Activated CD4-positive, alpha-beta T cell treated with anti-CD3 and anti-CD28 coated beads for 36 hours (primary cell): ENCODE results near the gene CIROP. TPM values are rescaled to one million over a fixed set of nuclear protein-coding genes. Genes with fewer than 3 reads are reported as not detected.
A peak's percentile ranks its signal among the peaks of the same experiment; 100 is the strongest.

ENCODE experiments used
- ATAC-seq: fragments of 200-7000 bp; cut with Tn5 transposase; one replicate; pipeline ENCODE4 v1.10.0; 2021; ENCODE audit warnings: mild to moderate bottlenecking, moderate library complexity
- CTCF ChIA-PET: fragments of 350-600 bp; sonication (Branson Sonifier 250); formaldehyde crosslinking; loops from one replicate; lab custom pipeline; 2021; ENCODE audit warnings: antibody characterized with exemption; lab: Charles Lee
- POLR2A ChIA-PET: fragments of 350-600 bp; sonication (Branson Sonifier 250); formaldehyde crosslinking; loops from one replicate; lab custom pipeline; 2021; ENCODE audit warnings: antibody characterized with exemption, inconsistent platforms; lab: Charles Lee
- DNase-seq: peaks from one replicate; pipeline ENCODE4 v3.0.0-alpha.2; 2020
- H3K27ac Mint-ChIP-seq: one replicate; pipeline ENCODE4 v1.8.0; 2021; ENCODE audit warnings: mixed read lengths
- H3K27me3 Mint-ChIP-seq: one replicate; pipeline ENCODE4 v1.8.0; 2021; ENCODE audit warnings: mixed read lengths
- H3K36me3 Mint-ChIP-seq: one replicate; pipeline ENCODE4 v1.8.0; 2021; ENCODE audit warnings: low read depth, mixed read lengths
- H3K4me1 Mint-ChIP-seq: one replicate; pipeline ENCODE4 v1.8.0; 2021; ENCODE audit warnings: mixed read lengths
- H3K4me3 Mint-ChIP-seq: one replicate; pipeline ENCODE4 v1.8.0; 2021; ENCODE audit warnings: mild to moderate bottlenecking, moderate library complexity, mixed read lengths
- H3K9me3 Mint-ChIP-seq: one replicate; pipeline ENCODE4 v1.8.0; 2021; ENCODE audit warnings: low read depth, mixed read lengths
- intact Hi-C, 2 experiments: fragments of 100-400 bp; cut with DNase I in 1 of 2; cut with micrococcal nuclease in 1 of 2; formaldehyde crosslinking; loops; one replicate each; pipeline versions ENCODE4 v1.14.2 to v1.15.1; 2022 to 2024; cut with DNase I, micrococcal nuclease
- total RNA-seq, 2 experiments: library from RNA; stranded (reverse); gene quantifications; one replicate each; pipeline ENCODE4 v1.2.3, GENCODE V29; 2021

The CIROP gene, protein sequence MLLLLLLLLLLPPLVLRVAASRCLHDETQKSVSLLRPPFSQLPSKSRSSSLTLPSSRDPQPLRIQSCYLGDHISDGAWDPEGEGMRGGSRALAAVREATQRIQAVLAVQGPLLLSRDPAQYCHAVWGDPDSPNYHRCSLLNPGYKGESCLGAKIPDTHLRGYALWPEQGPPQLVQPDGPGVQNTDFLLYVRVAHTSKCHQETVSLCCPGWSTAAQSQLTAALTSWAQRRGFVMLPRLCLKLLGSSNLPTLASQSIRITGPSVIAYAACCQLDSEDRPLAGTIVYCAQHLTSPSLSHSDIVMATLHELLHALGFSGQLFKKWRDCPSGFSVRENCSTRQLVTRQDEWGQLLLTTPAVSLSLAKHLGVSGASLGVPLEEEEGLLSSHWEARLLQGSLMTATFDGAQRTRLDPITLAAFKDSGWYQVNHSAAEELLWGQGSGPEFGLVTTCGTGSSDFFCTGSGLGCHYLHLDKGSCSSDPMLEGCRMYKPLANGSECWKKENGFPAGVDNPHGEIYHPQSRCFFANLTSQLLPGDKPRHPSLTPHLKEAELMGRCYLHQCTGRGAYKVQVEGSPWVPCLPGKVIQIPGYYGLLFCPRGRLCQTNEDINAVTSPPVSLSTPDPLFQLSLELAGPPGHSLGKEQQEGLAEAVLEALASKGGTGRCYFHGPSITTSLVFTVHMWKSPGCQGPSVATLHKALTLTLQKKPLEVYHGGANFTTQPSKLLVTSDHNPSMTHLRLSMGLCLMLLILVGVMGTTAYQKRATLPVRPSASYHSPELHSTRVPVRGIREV
- total RNA-seq, result not detected

DNA sequence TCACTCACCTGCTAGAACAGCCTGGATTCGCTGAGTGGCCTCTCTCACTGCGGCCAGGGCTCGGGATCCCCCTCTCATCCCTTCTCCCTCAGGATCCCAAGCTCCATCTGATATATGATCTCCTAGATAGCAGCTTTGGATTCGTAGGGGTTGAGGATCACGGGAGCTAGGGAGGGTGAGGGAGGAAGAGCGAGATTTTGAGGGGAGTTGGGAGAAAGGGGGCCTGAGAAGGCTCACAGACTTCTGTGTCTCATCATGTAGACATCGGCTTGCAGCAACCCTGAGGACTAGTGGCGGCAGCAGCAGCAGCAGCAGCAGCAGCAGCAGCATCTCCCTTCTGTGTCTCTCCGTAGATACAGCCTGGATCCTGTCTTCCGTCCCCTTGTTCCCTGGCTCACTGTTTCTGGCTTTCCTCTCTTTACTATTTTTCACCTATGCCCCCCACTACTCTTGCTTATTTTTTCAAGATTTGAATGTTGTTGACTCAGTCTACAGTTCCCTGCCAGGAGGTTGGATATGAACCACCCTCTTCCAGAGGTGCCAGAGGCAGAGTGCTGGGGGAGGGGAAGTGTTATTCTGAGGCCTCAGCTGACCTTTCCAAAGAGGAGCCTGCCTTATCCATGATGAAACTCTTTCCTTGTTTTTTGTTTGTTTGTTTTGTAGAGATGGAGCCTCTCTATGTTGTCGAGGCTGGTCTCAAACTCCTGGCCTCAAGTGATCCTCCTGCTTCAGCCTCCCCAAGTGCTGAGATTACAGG is at the start of gene CIROP:
TSS of gene CIROP (minus strand) at position 399 of the 757 bp plus-strand sequence. CDS start at position 330, 69 bp downstream.
- ATAC-seq, result no peak
- POLR2A ChIA-PET, result interaction anchor here (0.6 kb wide), 1 partner anchor 12 kb away, joined by 4 read pairs; no protein-coding TSS in a partner anchor

DNA sequence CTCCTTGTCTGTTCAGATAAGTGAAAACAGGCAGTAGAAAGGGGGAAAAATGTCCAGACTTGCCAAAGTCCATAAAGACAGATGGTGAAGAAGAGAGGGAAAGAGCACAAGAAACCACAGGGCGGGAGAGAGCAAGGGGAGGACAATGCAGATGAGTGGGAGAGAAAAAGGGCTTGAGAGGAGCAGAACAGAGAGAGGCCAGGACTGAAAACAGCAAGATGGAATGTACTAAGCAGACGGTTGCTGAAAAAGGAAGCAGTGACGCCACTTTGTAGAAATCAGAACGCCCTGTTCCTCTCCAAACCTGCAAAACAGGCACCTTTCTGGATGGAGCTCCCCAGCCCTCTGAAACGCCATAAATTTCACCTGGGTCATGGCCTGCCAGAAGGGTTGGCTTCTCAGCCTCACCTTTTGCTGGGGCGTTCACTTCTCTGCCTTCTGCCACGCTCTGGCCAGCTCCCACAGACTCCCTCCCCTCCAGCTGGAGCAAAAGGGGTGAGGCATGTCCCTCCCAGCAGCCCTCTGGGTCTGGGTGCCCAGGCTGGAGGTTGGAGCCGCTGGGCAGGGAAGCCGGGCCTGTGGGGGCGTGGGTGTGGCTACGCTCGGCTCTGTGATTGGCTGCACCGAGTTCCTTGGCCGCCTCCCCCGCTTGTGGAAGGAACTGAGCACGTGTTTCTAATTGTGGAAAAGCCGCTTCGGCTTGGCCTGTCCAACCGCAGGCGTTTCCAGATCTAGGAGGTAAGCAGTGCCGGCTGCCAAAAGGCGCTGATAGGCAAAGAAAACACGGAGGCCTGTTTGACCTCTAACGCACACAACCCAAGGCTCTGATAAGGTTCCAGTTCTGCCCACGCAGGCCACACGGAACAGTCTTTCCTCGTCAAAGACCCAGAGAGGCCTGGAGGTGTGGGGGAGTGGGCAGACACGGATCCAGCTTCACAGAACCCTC is 49.3 kb upstream of the CIROP start:
- Mint-ChIP-seq H3K27ac (no peak overlapping the region), H3K36me3 (no peaks in the 10 kb centered on the region), H3K4me3 (no peak overlapping the region), H3K4me1 (peaks cover 14% of the 10 kb centered on the region), H3K9me3 (no peaks in the 10 kb centered on the region), H3K27me3 (peaks cover 5% of the 10 kb centered on the region)
- CTCF ChIA-PET, result interaction anchor here (0.6 to 1.2 kb wide), 3 partner anchors 33 to 136 kb away, joined by 3 to 5 read pairs (median 4); no protein-coding TSS in a partner anchor
- ATAC-seq, result peak; percentile 26
- peak; percentile 15 for DNase-seq
- POLR2A ChIA-PET, result interaction anchor here (1.1 kb wide), 1 partner anchor 22 kb away, joined by 3 read pairs; no protein-coding TSS in a partner anchor
- intact Hi-C loops, result no loop called here

More for the DNA sequence above, at the start of gene CIROP:
- DNase-seq, result no peak
- H3K4me3 Mint-ChIP-seq, result no peak within 1 kb of the TSS
- CTCF ChIA-PET, result interaction anchor here (0.8 to 1.1 kb wide), 2 partner anchors 27 to 36 kb away, joined by 3 to 5 read pairs; no protein-coding TSS in a partner anchor
- intact Hi-C loops, result no loop called here
- H3K4me1 Mint-ChIP-seq, result no peaks in the 10 kb centered on the region
- no peaks in the 10 kb centered on the region for H3K36me3 Mint-ChIP-seq
- no peaks in the 10 kb centered on the region for H3K27me3 Mint-ChIP-seq
- H3K27ac Mint-ChIP-seq, result no peak within 1 kb of the TSS
- H3K9me3 Mint-ChIP-seq, result no peaks in the 10 kb centered on the region

DNA sequence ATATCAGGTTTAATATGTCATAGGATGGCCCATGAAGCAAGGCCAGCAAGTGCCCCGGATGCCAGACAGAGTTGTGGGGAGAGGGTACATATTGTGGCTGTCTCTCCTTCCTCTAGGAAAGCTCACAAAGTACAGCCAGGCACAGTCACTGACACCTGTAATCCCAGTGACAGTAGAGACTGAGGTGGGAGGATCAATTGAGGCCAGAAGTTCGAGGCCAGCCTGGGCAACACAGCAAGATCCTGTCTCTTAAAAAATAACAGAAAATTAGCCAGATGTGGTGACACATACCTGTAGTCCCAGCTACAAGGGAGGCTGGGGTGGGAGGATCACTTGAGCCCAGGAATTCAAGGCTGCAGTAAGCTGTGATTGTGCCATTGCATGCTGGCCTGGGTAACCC is 46.6 kb upstream of the CIROP start:
- Mint-ChIP-seq H3K27ac (no peak overlapping the region), H3K9me3 (no peaks in the 10 kb centered on the region), H3K27me3 (peaks cover 8% of the 10 kb centered on the region), H3K4me3 (no peak overlapping the region), H3K4me1 (peaks cover 14% of the 10 kb centered on the region), H3K36me3 (no peaks in the 10 kb centered on the region)
- CTCF ChIA-PET, result interaction anchor here (1.0 to 1.8 kb wide), 2 partner anchors 30 to 32 kb away, joined by 4 to 8 read pairs; partner anchors contain the start of gene SLC7A8
- intact Hi-C loops, result no loop called here
- POLR2A ChIA-PET, result no interaction called here
- ATAC-seq (no peak), DNase-seq (no peak)

DNA sequence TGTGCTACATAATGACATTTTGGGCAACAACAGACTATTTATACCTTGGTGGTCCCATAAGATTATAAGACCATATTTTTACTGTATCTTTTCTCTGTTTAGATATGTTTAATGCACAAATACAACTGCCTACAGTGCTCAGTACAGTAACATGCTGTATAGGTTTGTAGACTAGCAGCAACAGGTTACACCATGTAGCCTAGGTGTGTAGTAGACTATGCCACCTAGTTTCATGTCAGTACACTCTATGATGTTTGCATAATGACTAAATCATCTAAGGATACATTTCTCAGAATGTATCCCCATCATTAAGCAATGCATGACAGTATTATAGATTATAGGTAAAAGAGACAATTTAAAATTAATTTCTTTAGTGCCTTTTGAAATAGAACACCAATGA is 45.0 kb upstream of the CIROP start:
- DNase-seq (no peak), ATAC-seq (no peak)
- peaks cover 9% of the 10 kb centered on the region for H3K4me1 Mint-ChIP-seq
- intact Hi-C loops, result no loop called here
- CTCF ChIA-PET, result interaction anchor here (0.5 to 1.5 kb wide), 4 partner anchors 9 to 37 kb away, joined by 3 to 5 read pairs (median 3); no protein-coding TSS in a partner anchor
- no peak overlapping the region for H3K4me3 Mint-ChIP-seq
- H3K36me3 Mint-ChIP-seq, result no peaks in the 10 kb centered on the region
- peaks cover 12% of the 10 kb centered on the region for H3K27me3 Mint-ChIP-seq
- H3K9me3 Mint-ChIP-seq, result no peaks in the 10 kb centered on the region
- no peak overlapping the region for H3K27ac Mint-ChIP-seq
- POLR2A ChIA-PET, result no interaction called here

DNA sequence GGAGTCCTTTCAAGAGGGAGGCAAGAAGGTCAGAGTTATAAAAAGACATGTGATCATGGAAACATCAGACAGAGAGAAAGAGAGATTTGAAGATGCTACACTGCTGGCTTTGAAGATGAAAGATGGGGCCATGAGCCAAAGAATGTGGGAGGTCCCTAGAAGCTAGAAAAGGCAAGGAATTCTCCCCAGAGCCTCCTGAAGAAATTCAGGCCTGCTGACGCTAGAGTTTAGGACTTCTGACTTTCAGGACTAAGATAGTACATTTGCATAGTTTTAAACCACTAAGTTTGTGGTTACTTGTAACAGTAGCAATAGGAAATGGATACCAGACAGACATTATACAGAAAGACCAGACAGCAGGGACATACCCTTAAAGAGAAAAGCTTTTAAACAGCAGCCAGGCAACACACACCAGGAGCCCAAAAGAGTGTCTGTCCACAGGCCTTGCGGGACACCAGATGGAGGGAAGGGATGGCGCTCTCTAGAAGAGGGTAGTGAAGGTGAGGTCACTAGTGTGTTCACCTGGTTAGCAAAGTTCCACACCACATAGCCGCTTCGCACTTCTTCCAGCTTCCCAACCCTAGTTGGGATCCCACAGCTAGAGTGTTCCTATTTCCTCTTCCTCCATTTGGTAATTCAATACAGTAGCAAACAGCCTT is 43.9 kb upstream of the CIROP start:
- ATAC-seq, result no peak
- DNase-seq, result no peak
- intact Hi-C loops, result no loop called here
- ChIA-PET CTCF (interaction anchor here (1.5 kb wide), 1 partner anchor 29 kb away, joined by 5 read pairs; no protein-coding TSS in a partner anchor), POLR2A (no interaction called here)
- H3K27me3 Mint-ChIP-seq, result peaks cover 12% of the 10 kb centered on the region
- peaks cover 3% of the 10 kb centered on the region for H3K4me1 Mint-ChIP-seq
- H3K36me3 Mint-ChIP-seq, result no peaks in the 10 kb centered on the region
- no peak overlapping the region for H3K4me3 Mint-ChIP-seq
- H3K27ac Mint-ChIP-seq, result no peak overlapping the region
- H3K9me3 Mint-ChIP-seq, result no peaks in the 10 kb centered on the region

DNA sequence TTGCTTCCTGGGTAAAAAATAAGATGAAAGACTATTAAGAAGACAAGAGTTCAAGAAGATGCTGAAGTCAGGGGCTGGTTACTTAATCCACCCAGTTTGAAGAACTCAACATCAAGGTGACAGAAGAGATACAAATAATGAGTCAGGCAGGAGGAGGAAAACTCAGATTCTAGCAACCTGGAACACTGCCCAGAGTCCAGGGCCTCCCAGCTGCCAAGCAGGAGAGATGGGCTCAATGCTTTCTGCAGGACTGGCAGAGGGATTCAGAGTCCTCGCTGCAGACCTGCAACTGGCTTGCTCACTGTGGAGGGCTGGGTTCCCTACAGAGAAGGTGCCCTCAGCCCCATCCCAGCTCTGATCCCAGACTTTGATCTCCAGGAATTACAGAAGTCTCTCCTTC is 42.9 kb upstream of the CIROP start:
- Mint-ChIP-seq H3K4me1 (no peaks in the 10 kb centered on the region), H3K36me3 (no peaks in the 10 kb centered on the region), H3K9me3 (no peaks in the 10 kb centered on the region), H3K27me3 (peaks cover 12% of the 10 kb centered on the region), H3K27ac (no peak overlapping the region), H3K4me3 (no peak overlapping the region)
- ATAC-seq, result no peak
- POLR2A ChIA-PET, result no interaction called here
- DNase-seq, result no peak
- intact Hi-C loops, result no loop called here
- CTCF ChIA-PET, result interaction anchor here (0.6 to 0.9 kb wide), 2 partner anchors 37 to 127 kb away, joined by 3 to 4 read pairs; no protein-coding TSS in a partner anchor

DNA sequence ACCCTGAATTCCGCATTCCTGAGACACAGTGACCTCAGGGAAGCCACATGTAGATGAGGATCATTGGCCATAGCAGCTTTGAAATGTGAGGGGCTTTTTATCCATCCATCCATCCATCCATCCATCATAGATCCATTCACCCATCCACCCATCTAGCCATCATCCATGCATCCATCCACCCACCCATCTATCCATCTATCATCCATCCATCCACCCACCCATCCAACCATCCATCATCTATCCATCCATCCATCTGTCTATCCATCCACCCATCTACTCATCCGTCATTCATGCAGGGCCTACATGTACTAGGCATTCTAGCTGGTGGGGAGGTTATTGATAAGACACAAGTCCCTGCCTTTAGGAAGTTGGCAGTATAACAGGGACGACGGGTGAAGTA is 42.2 kb upstream of the CIROP start:
- intact Hi-C loops, result no loop called here
- Mint-ChIP-seq H3K4me1 (no peaks in the 10 kb centered on the region), H3K27ac (no peak overlapping the region), H3K4me3 (no peak overlapping the region), H3K27me3 (peaks cover 12% of the 10 kb centered on the region), H3K36me3 (no peaks in the 10 kb centered on the region), H3K9me3 (no peaks in the 10 kb centered on the region)
- ChIA-PET CTCF (interaction anchor here (0.7 to 1.2 kb wide), 3 partner anchors 18 to 39 kb away, joined by 3 to 5 read pairs (median 3); no protein-coding TSS in a partner anchor), POLR2A (no interaction called here)
- no peak for ATAC-seq
- no peak for DNase-seq

DNA sequence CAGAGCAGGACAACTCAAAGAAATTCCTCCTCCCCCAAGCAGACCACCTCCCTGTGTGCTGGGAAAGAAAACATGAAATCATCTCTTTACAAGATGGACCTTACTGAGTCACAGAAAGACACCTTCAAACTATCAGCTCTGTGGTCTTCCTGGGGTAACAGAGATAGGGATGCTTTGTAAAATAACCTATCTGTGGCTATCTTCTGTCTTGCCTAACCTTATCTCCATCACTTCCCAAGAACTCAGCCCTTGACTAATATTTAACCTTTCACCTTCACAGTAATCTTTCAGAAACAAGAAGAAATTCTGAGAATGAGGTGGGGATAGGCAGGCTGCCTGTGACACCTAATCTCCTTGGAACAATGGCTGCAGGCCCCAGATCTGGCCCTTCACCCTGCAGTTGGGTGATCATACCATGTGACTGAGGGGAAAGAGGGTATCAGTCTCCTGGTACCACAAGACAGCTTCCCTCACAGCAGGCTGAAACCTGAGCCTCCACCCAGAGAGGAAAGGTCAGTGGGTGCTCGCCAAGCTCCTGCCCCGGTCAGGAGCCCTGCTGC is 41.6 kb upstream of the CIROP start:
- Mint-ChIP-seq H3K27me3 (peaks cover 12% of the 10 kb centered on the region), H3K36me3 (no peaks in the 10 kb centered on the region), H3K4me3 (no peak overlapping the region), H3K4me1 (no peaks in the 10 kb centered on the region), H3K27ac (no peak overlapping the region), H3K9me3 (no peaks in the 10 kb centered on the region)
- POLR2A ChIA-PET, result no interaction called here
- CTCF ChIA-PET, result interaction anchor here (1.2 kb wide), 2 partner anchors 39 to 116 kb away, joined by 3 read pairs; no protein-coding TSS in a partner anchor
- ATAC-seq, result peak; percentile 39
- DNase-seq, result no peak
- intact Hi-C loops, result no loop called here

DNA sequence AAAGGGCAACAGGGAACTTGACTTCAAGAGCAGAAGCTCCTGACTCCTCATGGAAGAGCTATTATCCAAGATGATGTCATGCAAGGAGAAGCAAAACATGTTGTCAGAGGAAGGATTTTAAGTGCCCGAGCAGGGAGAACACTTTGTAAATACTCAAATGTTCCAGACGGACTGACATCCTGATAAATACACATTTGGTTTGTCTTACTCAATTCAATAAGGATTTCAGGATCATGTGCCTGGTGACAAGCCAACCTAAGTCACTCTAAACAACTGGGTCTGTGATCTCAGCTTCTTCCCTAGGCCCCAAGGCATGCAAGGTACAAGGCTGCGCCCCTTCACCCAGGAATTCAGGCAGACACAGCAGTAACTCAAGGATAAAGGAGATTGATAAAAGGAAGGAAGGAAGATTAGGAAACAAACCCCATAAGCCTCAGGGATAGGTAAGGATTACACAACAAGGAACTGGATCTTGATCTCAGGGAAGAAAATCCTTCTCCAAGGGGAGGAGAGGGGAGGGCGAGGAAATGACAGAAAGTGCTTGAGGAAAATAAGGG is 41.1 kb upstream of the CIROP start:
- intact Hi-C loops, result no loop called here
- no peak for DNase-seq
- Mint-ChIP-seq H3K27me3 (peaks cover 12% of the 10 kb centered on the region), H3K9me3 (no peaks in the 10 kb centered on the region), H3K27ac (no peak overlapping the region), H3K4me3 (no peak overlapping the region), H3K36me3 (no peaks in the 10 kb centered on the region), H3K4me1 (no peaks in the 10 kb centered on the region)
- no peak for ATAC-seq
- ChIA-PET CTCF (interaction anchor here (1.2 kb wide), 1 partner anchor 116 kb away, joined by 3 read pairs; no protein-coding TSS in a partner anchor), POLR2A (no interaction called here)
